Hepatocyte (in vitro differentiated cells): ENCODE data around the gene ZNF33A. TPM values are rescaled to one million over a fixed set of nuclear protein-coding genes. Genes with fewer than 3 reads are reported as not detected.

ENCODE experiments used
- DNase-seq: peaks from one replicate; pipeline ENCODE4 v3.0.0-alpha.2; 2016; ENCODE audit warnings: low spot score
- H2AFZ ChIP-seq: fragments of 200-600 bp; sonication (generic); 2 replicates; pipeline ENCODE4 v1.6.0; 2016; ENCODE audit warnings: antibody characterized with exemption, mild to moderate bottlenecking
- H3K27ac ChIP-seq: fragments of 200-600 bp; sonication (generic); 2 replicates; pipeline ENCODE4 v1.5.1; 2016; ENCODE audit warnings: mild to moderate bottlenecking
- H3K27me3 ChIP-seq: fragments of 200-600 bp; sonication (generic); 2 replicates; pipeline ENCODE4 v1.6.1; 2016
- H3K36me3 ChIP-seq: fragments of 200-600 bp; sonication (generic); replicated peaks from 2 replicates; pipeline ENCODE4 v1.5.1; 2016; ENCODE audit warnings: low read depth; ENCODE audit not compliant: insufficient read depth
- H3K4me1 ChIP-seq: fragments of 200-600 bp; sonication (generic); 2 replicates; pipeline ENCODE4 v1.5.1; 2016; ENCODE audit warnings: mild to moderate bottlenecking, moderate library complexity; ENCODE audit not compliant: insufficient read depth
- H3K4me2 ChIP-seq: fragments of 200-600 bp; sonication (generic); 2 replicates; pipeline ENCODE4 v1.6.0; 2016
- H3K4me3 ChIP-seq: fragments of 200-600 bp; sonication (generic); 2 replicates; pipeline ENCODE4 v1.5.1; 2016; ENCODE audit warnings: mild to moderate bottlenecking
- H3K79me2 ChIP-seq: fragments of 200-600 bp; sonication (generic); 2 replicates; pipeline ENCODE4 v1.6.0; 2017; ENCODE audit warnings: mild to moderate bottlenecking
- H3K9me2 ChIP-seq: fragments of 200-600 bp; sonication (generic); replicated peaks from 2 replicates; pipeline ENCODE4 v1.6.0; 2017; ENCODE audit warnings: mild to moderate bottlenecking; ENCODE audit not compliant: insufficient read depth
- H3K9me3 ChIP-seq: fragments of 200-600 bp; sonication (generic); 2 replicates; pipeline ENCODE4 v1.5.1; 2016; ENCODE audit warnings: low read depth, mild to moderate bottlenecking
- H4K20me1 ChIP-seq: fragments of 200-600 bp; sonication (generic); 2 replicates; pipeline ENCODE4 v1.6.0; 2016; ENCODE audit warnings: mild to moderate bottlenecking; ENCODE audit not compliant: insufficient read depth, poor library complexity, severe bottlenecking
- CTCF ChIP-seq: fragments of 200-600 bp; sonication (generic); IDR thresholded peaks from 2 replicates; pipeline ENCODE4 v1.5.1; 2016; ENCODE audit warnings: antibody characterized with exemption, mild to moderate bottlenecking; ENCODE audit not compliant: poor library complexity
- EZH2 ChIP-seq: fragments of 200-600 bp; sonication (generic); IDR thresholded peaks from 2 replicates; pipeline ENCODE4 v1.6.1; 2016; ENCODE audit warnings: antibody characterized with exemption, mild to moderate bottlenecking, borderline replicate concordance
- EZH2phosphoT487 ChIP-seq: fragments of 200-600 bp; sonication (generic); IDR thresholded peaks from one replicate; pipeline ENCODE4 v1.6.1; 2018; ENCODE audit warnings: antibody characterized with exemption, mild to moderate bottlenecking, low read depth, moderate library complexity; ENCODE audit not compliant: unreplicated experiment, severe bottlenecking
- WGBS: methylation state at CpG from one replicate; pipeline ENCODE4 v1.1.6; 2016; ENCODE audit warnings: low lambda C conversion rate; ENCODE audit errors: missing lambda C conversion rate; 5-methylcytosine and 5-hydroxymethylcytosine counted together
- polyA plus RNA-seq: library from polyadenylated mRNA; unstranded; fragments of >200 nt; fragmentation: Nextera tagmentation; extraction: Ambion mirVana; gene quantifications from 2 replicates; pipeline ENCODE4 v1.2.1, GENCODE V29; 2016
- total RNA-seq: library from RNA; depleted of rRNA; stranded (reverse); fragments of >200 nt; gene quantifications from 2 replicates; pipeline ENCODE4 v1.2.3, GENCODE V29; 2014

The ZNF33A gene
- total RNA-seq (15.9 and 22.5 TPM in 2 replicates), polyA plus RNA-seq (7.0 and 8.4 TPM in 2 replicates)

GRCh38 chr10:38010119-38010903 is at the start of gene ZNF33A:
Gene ZNF33A (plus strand): TSS chr10:38010675. CDS start chr10:38012342, 1,667 bp downstream.
- Histone ChIP-seq H3K36me3 (no peaks in the 10 kb centered on the region), H3K27ac (peak within 1 kb of the TSS; percentile 96), H3K4me1 (peaks cover 6% of the 10 kb centered on the region), H3K27me3 (no peaks in the 10 kb centered on the region), H3K4me2 (peak within 1 kb of the TSS; percentile 77), H3K9me3 (no peaks in the 10 kb centered on the region), H3K79me2 (peaks cover 37% of the 10 kb centered on the region), H3K9me2 (no peaks in the 10 kb centered on the region), H2AFZ (peak within 1 kb of the TSS; percentile 79), H3K4me3 (peak within 1 kb of the TSS; percentile 47), H4K20me1 (no peaks in the 10 kb centered on the region)
- DNase-seq: peak; percentile 97
- TF ChIP-seq EZH2phosphoT487 (no peak), CTCF (peak; percentile 4), EZH2 (no peak)
- WGBS: 1% methylated on average over 42 of the region's 46 CpGs

GRCh38 chr10:37965006-37965405 is 45.5 kb upstream of the ZNF33A start:
- Histone ChIP-seq H3K27ac (no peak overlapping the region), H3K36me3 (no peaks in the 10 kb centered on the region), H2AFZ (no peak overlapping the region), H3K79me2 (no peaks in the 10 kb centered on the region), H3K4me3 (no peak overlapping the region), H3K9me3 (no peaks in the 10 kb centered on the region), H3K9me2 (no peaks in the 10 kb centered on the region), H3K27me3 (no peaks in the 10 kb centered on the region), H3K4me2 (no peak overlapping the region), H4K20me1 (no peaks in the 10 kb centered on the region), H3K4me1 (no peaks in the 10 kb centered on the region)
- no peak for TF ChIP-seq CTCF
- no peak for TF ChIP-seq EZH2
- no peak for TF ChIP-seq EZH2phosphoT487
- no peak for DNase-seq

- no peak overlapping the region for H3K27ac ChIP-seq
Measured at GRCh38 chr10:37972396-37972795, 38.1 kb upstream of the ZNF33A start.

More at GRCh38 chr10:37972396-37972795, 38.1 kb upstream of the ZNF33A start:
- Histone ChIP-seq H3K36me3 (no peaks in the 10 kb centered on the region), H2AFZ (no peak overlapping the region), H3K9me2 (no peaks in the 10 kb centered on the region), H3K4me3 (no peak overlapping the region), H4K20me1 (no peaks in the 10 kb centered on the region), H3K4me1 (peaks cover 6% of the 10 kb centered on the region), H3K27me3 (no peaks in the 10 kb centered on the region), H3K4me2 (no peak overlapping the region), H3K9me3 (no peaks in the 10 kb centered on the region), H3K79me2 (peaks cover 2% of the 10 kb centered on the region)
- 100% methylated on average over 1 of the region's 1 CpG for WGBS
- TF ChIP-seq CTCF: no peak
- TF ChIP-seq EZH2phosphoT487: no peak
- TF ChIP-seq EZH2: no peak
- no peak for DNase-seq
